Stimulated activated CD4-positive, alpha-beta T cell treated with anti-CD3 and anti-CD28 coated beads, Interleukin-2, amount 100 ng/mL, for 4 hours (primary cell): ENCODE results near the gene SRRM4.
"Not testable (repeated sequence)": the region's sequence is repeated elsewhere in the genome, so short reads cannot be mapped to it uniquely, and the experiment has no call there.

Source experiments
- DNase-seq: peaks from one replicate; pipeline ENCODE4 v3.0.0-alpha.2; 2020; ENCODE audit warnings: low read depth

SRRM4 gene

DNA sequence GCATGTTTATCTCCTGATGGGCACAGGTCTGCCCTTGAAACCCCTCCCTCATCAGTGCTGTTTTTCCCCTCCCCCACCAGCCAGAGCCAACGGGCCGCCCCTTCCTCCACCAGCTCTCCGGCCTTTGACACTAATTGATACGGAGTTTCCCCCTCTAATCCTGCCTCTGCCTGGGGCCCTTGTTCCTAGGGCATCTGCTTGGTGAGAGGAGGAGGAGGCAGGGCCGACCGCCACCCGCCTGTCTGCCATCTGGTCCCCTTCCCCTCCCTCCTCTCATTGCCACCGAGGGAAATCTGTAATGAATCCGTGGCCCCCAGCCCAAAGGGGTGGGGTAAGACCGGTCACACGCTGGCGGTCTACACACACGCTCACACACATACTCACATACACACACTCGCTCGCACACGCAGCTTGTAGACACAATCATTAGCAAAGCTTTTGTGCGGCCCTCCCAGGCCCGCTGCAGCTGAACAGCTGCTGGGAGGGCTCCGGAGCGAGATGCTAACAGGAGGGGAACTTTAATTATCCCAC is 27.4 kb downstream of the SRRM4 start:
- no peak for DNase-seq

DNA sequence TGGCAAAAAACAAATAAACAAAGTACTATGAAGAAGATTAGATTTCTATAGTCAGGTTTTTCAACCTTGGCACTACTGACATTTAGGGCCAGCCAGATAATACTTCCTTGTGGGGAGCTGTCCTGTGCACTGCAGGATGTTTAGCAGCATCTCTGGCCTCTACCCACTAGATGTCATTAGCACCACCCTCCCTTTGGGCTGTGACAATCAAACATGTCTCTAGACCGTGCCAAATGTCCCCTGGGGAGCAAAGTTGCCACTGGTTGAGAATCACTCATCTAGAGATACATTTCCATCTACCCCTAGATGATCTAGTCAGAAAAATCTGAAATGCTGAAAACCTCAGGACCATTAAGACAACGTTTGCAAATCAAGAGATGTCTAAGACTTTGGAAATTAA is 29.9 kb downstream of the SRRM4 start:
- no peak for DNase-seq

DNA sequence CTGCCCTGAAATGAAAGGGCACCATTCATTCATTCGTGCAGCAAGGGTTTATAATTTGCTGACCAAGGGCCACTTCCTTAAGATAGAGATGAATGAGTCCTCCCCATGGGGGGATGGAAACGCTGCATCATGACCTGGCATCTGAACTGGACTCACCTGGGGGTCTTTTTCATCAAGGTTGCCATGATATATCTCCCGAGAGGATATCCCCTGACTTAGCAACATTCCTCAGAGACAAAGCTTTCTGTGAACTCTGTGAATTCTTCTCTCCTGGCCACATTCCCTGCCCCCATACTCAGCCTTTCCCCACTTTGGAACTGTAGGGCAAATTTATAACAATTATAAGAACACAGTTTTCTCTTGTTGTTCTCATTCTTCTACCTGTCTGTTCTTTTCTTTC is 30.8 kb downstream of the SRRM4 start:
- DNase-seq: no peak

DNA sequence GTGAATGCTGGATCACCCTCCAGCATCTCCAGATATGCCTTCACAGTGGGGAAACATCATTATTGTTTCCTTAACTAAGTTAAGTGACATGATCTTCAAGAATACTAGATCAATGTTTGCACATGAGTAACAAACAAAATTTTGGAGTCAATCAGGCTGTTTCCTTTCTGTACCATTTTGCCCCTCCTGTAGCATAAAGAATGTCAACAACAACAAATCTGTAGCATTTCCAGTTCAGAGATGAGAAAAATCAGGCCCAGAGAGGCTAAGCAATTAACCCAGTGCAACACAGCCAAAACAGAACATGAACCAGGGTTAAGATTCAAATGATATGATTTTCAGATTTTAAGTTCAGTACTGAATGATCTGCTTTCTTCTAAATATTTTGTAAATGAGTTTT is 31.7 kb downstream of the SRRM4 start:
- DNase-seq: no peak

DNA sequence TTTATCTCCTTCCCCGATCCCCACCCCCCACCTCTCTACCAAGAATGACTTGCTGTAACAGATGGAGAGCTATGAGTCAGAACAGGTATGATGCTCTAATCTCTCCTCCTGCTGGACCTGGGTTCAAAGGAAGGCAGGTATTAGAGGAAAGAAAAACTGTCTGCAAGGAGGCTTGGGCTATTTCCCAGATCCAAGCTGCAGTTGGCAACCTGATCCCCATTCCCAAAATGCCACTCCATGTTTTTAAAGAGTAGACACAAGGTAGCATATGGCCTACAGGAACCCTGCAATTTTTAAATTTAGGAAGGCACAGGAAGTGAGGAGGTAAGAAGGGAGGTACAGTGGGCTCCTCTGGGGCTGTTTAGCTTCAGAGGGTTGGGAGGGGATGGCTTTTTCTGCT is 33.0 kb downstream of the SRRM4 start:
- DNase-seq: no peak

DNA sequence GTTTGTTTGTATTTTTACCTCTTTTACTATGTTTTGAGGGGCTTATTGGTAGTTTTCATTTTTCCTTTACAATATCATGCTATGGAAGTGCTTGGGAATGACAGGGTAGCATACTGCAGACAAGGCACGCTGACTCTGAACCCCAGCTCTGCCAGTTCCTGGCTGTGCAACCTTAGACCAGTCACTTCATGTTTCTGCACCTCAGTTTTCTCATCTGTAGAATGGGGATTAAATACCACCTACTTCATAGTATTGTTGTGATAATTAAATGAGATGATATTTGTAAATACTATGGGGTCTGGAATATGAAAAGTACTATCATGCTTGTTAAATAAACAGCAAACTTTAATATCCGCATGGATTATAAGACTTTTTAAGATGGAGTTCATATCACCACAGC is 35.4 kb downstream of the SRRM4 start:
- no peak for DNase-seq

DNA sequence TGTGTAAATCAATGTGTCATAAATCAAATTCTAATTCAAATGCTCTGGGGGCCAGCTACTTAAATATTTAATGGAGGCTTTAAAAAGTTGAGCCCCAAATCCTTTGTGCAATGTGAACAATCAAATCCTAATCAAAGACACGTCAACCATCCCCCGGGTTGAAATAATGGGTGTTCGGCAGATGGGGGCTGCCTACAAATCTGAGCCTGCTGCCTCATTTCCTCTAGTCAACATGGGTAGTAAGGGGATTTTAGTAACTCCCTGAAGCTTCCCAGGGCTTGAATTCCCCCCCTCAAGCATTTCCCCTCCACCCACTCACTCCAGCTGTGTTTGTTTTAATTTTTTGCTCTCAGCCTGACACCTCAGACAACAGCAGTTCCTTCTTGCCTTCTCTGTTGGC is 37.8 kb downstream of the SRRM4 start:
- DNase-seq: no peak

DNA sequence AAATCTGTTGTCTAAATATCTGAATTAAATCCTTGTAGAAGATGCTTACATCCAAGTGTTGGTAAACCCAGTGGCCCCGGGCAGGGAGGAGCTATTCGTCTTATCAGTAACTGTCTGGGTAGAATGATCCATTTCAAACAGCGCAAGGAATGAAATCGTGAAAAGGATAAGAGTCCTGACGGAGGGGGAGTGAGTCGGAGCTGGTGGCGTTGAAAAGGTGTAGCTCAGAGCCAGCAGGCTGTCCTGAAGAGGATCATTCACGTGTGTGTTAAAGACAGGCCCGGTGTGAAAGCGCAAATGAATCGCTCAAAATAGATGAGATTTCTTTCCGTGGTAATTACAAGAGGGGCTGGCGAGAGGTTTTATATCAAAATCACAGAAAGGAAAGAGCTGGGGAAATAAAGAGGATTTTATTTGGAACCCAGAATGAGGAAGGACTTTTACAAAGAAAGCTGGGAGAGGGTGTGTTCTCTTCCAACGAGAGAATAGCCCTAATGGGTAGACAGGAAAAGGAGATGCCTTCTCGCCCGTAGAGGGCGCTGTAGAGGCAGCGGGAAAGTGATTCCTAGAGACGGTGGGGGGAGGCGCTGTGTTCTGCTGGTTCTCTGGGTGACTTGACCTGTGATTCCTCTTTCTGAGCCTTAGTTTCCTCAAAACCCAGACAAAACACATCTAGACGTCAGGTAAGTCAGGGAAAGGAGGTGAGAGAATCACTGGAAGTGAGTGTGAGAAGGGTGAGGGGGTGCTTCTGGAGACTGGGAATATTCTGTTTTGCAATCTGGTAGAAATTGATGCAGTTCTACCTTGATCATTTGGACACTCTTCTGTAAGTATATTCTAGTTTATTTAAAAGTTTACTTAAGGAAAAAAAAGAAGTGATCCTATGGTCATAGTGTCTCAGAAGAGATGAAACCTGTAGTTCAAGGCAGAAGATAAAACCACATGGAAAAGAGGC is 39.3 kb downstream of the SRRM4 start:
- no peak for DNase-seq

DNA sequence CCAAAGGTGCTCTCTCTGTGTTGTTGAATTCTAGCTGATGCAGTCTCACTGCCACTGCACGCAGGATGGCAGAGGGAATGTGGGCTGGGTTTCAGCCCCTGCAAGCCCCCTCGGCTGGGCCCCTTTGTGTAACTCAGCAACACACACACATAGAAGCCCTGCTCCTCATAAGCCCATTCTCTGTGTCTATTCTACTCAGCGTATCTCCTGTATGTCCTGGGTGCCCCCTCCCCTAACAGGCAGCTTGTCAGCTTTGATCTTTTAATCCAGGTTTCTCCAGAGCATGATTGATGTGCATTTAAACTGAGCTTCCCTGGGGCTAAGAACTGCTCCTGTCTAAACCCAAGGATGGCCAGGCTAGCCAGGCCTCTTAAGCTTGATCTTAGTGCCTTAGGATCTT is 43.0 kb downstream of the SRRM4 start:
- no peak for DNase-seq

DNA sequence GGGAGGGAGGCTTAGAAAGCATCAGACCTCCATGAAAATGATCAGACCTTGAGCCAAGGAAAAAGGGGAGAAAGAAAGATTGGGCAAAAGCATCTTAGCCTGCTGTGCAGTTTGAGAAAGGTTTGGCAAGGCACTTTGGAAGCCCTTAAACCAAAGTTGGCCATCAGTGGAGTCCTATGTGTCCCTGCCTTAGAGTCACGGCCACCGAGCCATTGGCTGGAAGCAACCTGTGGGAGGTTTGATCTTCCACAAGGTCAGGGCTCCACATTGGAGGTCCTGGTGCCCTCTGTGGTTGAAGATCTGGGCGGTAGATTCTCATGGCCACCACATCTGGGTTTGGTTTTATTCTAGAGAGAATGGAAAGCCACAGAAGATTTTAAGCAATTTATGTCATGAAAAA is 44.4 kb downstream of the SRRM4 start:
- no peak for DNase-seq

DNA sequence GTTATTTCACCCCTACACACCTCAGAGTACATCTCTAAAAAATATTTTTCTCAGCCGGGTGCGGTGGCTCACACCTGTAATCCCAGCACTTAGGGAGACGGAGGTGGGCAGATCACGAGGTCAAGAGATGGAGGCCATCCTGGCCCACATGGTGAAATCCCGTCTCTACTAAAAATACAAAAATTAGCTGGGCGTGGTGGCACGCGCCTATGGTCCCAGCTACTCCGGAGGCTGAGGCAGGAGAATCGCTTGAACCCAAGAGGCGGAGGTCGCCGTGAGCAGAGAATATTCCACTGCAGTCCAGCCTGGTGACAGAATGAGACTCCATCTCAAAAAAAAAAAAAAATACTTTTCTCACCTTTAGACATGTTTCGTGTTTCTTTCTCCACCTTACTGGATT is 52.0 kb downstream of the SRRM4 start:
- not testable (repeated sequence) for DNase-seq

DNA sequence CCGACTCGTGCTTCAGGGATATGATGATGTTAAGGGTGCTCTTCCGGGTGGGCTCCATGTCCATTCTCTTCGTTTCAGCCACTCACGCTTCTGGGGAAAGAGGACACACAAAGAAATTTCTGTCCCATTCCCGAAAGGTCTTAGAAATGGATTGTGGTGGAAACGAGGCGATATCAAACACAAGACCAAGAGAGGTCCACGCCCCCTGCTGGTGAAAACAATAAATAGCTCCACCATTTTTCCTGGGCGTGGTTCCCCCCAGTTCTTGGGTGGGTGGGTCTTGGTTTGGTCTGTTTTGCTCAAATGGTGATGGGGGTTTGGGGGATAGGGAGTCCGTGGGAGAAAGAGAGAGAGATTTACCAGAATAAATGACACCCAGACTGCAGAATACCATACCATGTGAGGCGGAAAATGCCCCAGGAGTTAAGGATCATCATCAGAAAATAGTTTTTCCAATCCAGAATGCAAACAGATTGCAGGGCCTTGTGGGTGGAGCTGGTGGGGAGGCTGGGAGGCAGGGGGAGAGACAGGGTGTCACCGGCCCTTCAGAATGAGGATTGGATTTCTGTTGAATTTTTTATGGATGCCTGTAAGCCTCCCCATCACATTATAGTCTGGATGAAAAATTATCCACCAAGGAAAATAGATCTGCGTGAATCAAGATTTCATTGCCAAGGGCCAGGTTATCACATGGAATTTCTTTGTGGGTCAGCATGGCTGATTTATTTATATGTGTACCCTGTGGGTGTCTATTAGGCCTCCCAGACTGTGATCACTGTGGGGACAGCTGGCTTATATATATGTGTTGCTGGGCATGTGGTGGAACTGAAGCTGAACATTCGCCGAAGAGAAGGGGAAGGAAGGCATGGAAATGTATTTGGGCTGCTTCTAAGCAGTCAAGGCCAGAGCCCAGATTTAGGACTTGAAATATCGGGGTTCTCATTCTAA is 55.8 kb downstream of the SRRM4 start:
- no peak for DNase-seq

DNA sequence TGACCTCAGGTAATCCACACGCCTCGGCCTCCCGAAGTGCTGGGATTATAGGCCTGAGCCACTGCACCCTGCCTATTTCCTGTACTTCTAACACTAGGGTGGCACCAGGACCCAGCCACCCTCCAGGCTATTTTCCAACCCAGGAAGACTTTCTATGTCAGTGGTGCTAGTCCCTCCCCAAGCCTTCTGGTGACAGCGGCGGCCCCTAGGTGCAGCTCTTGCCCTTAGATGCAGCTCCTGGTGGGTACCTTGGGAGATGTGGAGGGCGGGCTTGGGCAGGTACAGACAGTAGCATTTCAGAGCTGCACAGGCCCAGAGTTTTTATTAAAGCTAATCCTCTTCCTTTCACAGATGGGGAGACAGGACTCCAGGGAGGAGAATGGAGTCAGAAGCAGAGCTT is 62.8 kb downstream of the SRRM4 start:
- DNase-seq: no peak

DNA sequence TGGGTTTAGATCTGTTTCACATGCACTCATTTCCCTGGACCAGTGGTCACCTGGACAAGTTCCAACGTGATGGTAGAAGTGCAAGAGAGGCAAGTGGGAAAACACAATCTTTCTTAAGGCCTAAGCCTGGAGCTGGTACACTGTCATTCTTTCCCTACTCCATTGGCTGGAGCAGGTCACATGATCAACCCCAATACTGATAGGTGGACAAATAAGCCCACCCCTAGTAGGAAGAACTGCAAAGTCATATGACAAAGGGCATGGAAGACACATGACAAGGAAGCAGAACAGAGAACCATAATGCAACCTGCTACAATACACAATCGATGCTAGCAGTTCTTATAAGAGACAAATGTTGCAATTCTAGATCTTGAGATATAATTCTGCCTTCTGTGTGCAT is 66.3 kb downstream of the SRRM4 start:
- DNase-seq: no peak

DNA sequence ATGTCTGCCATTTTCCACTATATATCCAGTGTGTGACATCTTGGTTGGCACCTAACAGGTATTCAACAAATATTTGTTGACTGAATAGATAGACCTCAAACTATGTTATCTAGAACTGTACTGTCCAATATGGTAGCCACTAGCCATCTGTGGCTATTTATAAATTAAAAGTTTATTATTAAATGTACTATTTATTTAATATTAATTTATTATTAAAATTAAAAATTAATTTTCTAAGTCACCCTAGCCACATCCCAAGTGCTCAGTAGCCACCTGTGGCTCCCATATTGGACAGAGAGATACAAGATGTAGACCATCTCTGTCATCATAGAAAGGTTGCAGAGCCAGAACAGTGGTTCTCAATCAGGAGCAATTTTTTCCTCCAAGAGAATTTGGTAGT is 69.3 kb downstream of the SRRM4 start:
- no peak for DNase-seq

DNA sequence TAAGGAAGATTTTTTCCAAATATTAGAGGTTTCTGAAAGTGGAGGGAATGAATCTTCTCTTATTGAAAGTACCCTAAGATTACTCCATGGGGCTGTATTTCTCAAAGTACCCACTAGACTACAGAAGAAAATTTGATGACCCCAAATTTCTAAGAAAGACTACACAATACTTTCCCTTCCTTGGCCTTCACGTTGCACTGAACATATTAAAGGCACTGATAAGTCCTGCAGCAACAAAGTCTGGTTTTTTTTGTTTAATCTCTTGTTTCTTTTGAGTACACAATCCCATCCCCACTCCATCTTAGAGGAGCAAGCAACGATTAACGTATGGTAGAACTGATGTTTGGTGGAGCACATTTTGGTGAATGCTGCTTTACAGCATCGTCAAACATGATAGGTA is 70.1 kb downstream of the SRRM4 start:
- no peak for DNase-seq

DNA sequence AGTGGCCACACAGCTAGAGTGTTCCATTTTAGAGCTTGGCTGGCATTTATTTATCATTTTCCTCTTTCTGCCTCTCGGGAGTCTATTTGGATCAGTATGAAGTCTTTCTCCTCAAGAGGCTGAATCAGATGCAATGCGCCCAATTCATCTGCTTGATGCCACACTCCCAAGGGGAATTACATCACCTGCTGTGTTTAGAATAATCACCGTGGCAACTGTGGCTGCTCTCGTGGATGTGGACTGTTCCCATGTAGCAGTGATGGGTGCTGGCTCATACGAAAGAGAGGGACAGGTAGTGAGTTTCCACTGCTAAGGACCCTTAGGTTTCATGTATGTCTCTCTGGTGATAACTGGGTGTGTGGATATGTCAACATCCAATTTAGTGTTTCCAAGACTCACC is 70.7 kb downstream of the SRRM4 start:
- DNase-seq: no peak

DNA sequence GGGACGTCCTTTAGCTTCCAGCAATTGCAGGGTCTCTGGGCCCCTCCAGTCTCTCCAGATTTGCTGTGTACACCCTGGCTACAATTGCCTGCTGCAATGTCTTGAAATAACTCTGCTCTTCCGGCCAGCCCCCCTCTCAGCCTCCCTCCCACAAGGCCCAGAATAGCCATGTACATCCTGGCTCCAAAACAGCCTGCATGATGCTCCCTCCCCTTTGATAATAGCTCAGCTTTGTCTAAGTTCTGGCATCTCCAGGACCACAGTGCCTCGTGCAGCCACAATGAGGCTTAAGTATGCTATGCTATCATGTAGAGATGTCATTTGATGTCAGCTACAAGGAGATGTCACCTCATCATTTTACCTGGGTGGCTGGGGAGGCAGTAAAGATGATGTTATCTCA is 74.6 kb downstream of the SRRM4 start:
- no peak for DNase-seq

DNA sequence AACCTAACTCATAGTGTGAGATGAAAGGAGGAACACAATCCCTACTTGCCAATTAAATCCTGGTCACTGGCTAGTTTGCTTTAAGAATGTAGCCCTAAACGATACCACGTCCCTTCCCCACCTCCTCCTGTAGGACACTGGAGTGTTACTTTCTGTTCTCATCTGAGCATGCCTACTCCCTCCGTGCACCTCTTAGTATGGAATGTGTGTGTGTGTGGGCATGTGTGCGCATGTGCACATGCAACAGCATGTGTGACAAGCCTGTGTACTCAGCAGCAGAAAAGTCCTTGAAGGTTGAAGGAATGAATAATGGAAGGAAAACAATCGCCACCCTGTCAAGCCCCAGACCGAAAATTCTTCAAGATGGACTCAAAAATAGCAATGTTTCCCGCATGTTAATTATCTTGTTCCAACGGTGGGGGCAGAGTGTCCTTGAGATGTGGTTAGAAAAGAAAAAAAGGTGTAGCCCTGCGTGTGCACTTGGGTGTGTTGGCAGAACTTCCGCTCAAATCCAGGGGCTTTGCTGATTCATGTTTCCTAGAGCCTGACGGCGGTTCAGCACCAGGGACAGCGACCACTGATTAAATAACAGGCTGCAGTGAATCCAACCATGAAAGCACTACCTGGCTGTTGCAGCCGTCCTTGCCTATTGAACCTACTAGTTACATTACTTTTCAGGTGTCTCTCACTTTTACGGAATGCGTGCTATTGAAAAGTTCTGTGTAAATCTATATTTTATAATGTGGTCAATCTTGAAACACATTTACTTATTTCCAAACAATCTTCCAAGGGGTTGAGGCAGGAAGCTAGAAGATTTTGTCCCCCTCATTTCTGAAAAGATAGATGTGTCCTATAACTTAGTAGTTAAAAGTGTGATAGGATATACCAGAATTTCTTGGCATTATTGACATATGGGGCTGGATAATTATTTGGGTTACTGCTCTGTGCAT is 79.8 kb downstream of the SRRM4 start:
- no peak for DNase-seq

DNA sequence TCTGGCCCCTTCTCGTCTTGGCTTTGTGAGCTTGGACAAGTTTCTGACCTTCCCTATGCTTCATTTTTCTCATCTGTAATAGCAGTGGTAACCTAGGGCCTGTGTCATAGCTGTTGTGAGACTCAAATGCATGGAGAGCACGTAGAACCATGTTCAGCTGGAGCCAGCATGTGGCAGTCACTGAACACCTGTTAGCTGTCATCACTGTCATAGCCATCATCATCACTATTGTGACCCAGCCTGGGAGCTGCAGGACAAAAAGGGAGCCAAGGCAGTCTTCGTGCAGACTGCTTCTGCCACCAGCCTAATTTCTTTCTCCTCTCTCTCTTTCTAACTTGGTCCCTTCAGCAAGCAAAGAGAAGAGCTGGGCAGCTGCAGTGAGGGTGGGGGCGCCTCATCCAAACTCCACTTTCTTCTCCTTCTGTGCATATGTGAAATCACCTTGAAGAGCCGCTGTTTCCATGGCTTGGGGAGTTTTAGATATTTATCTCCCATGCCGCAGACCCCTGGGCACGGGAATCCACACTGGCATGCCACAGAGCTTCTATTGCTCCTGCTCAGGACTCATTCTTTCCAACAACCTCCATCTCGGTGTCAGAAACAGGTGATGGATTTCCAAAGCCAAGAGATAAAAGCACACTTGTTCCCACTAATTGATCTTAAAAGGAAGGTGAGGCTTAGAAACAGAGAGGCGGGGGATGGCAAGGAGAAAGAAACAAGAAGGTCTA is 87.0 kb downstream of the SRRM4 start:
- DNase-seq: no peak

DNA sequence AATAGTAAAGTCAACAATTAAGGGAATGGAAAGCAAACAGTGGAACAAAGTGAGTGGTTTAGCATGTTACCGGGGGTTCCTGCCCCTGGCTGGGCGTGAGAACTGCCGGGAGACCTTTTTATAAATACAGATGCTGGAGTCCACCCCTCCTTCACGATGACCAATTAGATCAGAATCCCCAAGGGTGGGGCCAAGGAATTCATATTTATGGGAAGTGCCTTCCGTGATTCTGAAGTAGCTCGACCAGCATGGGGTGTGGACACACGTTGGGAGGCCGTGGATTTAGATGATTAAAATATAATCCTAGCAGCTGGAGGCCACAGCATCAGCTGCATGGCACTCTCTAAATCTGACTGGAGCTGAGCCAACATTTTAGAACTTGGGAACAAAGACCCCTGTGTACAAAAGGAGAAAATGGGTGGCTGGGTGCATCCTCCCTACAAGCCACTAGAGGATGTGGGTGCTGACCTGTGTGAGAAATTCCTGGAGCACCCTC is 87.9 kb downstream of the SRRM4 start:
- no peak for DNase-seq
